ENCODE data around the gene SGCG.

SGCG gene

GRCh38 chr13:23319883-23320224, 139.1 kb downstream of the SGCG start:
- no peak for DNase-seq (ENCODE audit: extremely low spot score)
- TF ChIP-seq LEF1 (IDR thresholded peaks at IDR 0.05; ENCODE audit: borderline replicate concordance) (no peak), CTBP1 (IDR thresholded peaks at IDR 0.05; ENCODE audit: borderline replicate concordance) (no peak), NFRKB (IDR thresholded peaks at IDR 0.05) (no peak), TARDBP (IDR thresholded peaks at IDR 0.05) (no peak), ELF4 (IDR thresholded peaks at IDR 0.05) (no peak)
- ChIA-PET POLR2A (no interaction called here), CTCF (no interaction called here)

GRCh38 chr13:23320926-23321534, 140.3 kb downstream of the SGCG start:
- POLR2A ChIA-PET = interaction anchor here (0.5 kb wide), 1 partner anchor 1368 kb away, joined by 3 read pairs; no protein-coding TSS in a partner anchor
- no peak for DNase-seq (ENCODE audit: extremely low spot score)
- CTCF ChIA-PET = interaction anchor here (0.7 kb wide), 1 partner anchor 23 kb away, joined by 4 read pairs; no protein-coding TSS in a partner anchor
- TF ChIP-seq SUZ12 (IDR thresholded peaks at IDR 0.05) (no peak), FOXA1 (IDR thresholded peaks at IDR 0.05) (no peak), BHLHE40 (IDR thresholded peaks at IDR 0.05; ENCODE audit: borderline replicate concordance) (no peak), ELF4 (IDR thresholded peaks at IDR 0.05) (no peak), NFRKB (IDR thresholded peaks at IDR 0.05) (no peak), FOXM1 (IDR thresholded peaks at IDR 0.05; ENCODE audit: borderline replicate concordance) (no peak), FOXK2 (IDR thresholded peaks at IDR 0.05) (no peak), ZNF384 (IDR thresholded peaks at IDR 0.05) (no peak), L3MBTL2 (conservative IDR thresholded peaks at IDR 0.05) (no peak), CTBP1 (IDR thresholded peaks at IDR 0.05; ENCODE audit: borderline replicate concordance) (no peak), ARNT (IDR thresholded peaks at IDR 0.05) (no peak), LEF1 (IDR thresholded peaks at IDR 0.05; ENCODE audit: borderline replicate concordance) (no peak), SP1 (IDR thresholded peaks at IDR 0.05) (no peak), TARDBP (IDR thresholded peaks at IDR 0.05) (no peak), HDGF (IDR thresholded peaks at IDR 0.05; ENCODE audit: borderline replicate concordance) (no peak)
- TF ChIP-seq, protein P1, sequence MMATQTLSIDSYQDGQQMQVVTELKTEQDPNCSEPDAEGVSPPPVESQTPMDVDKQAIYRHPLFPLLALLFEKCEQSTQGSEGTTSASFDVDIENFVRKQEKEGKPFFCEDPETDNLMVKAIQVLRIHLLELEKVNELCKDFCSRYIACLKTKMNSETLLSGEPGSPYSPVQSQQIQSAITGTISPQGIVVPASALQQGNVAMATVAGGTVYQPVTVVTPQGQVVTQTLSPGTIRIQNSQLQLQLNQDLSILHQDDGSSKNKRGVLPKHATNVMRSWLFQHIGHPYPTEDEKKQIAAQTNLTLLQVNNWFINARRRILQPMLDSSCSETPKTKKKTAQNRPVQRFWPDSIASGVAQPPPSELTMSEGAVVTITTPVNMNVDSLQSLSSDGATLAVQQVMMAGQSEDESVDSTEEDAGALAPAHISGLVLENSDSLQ (IDR thresholded peaks at IDR 0.05) = no peak

GRCh38 chr13:23321535-23322241, 140.9 kb downstream of the SGCG start:
- TF ChIP-seq TARDBP (IDR thresholded peaks at IDR 0.05) = no peak
- no peak for TF ChIP-seq ELF4 (IDR thresholded peaks at IDR 0.05)
- no peak for TF ChIP-seq L3MBTL2 (conservative IDR thresholded peaks at IDR 0.05)
- no peak for TF ChIP-seq SP1 (IDR thresholded peaks at IDR 0.05)
- CTCF ChIA-PET = interaction anchor here (0.7 kb wide), 1 partner anchor 23 kb away, joined by 4 read pairs; no protein-coding TSS in a partner anchor
- no peak for DNase-seq (ENCODE audit: extremely low spot score)
- POLR2A ChIA-PET = interaction anchor here (0.5 kb wide), 1 partner anchor 1368 kb away, joined by 3 read pairs; no protein-coding TSS in a partner anchor

- no peak for TF ChIP-seq CTBP1 (IDR thresholded peaks at IDR 0.05; ENCODE audit: borderline replicate concordance)
- TF ChIP-seq NFRKB (IDR thresholded peaks at IDR 0.05) = no peak
- TF ChIP-seq LEF1 (IDR thresholded peaks at IDR 0.05; ENCODE audit: borderline replicate concordance) = no peak
- TF ChIP-seq FOXA1 (IDR thresholded peaks at IDR 0.05) = no peak
- no peak for TF ChIP-seq ARNT (IDR thresholded peaks at IDR 0.05)
- TF ChIP-seq L3MBTL2 (conservative IDR thresholded peaks at IDR 0.05) = no peak
- ChIA-PET CTCF (no interaction called here), POLR2A (no interaction called here)
- DNase-seq (ENCODE audit: extremely low spot score) = no peak
These were observed 141.9 kb downstream of the SGCG start for GRCh38 chr13:23322353-23323336.

GRCh38 chr13:23323946-23324709, 143.3 kb downstream of the SGCG start:
- no peak for DNase-seq (ENCODE audit: extremely low spot score)
- POLR2A ChIA-PET = no interaction called here
- CTCF ChIA-PET = no interaction called here
- TF ChIP-seq HDGF (IDR thresholded peaks at IDR 0.05; ENCODE audit: borderline replicate concordance) = no peak
- TF ChIP-seq ARNT (IDR thresholded peaks at IDR 0.05) = no peak
- no peak for TF ChIP-seq ZNF384 (IDR thresholded peaks at IDR 0.05)
- TF ChIP-seq LEF1 (IDR thresholded peaks at IDR 0.05; ENCODE audit: borderline replicate concordance) = no peak
- no peak for TF ChIP-seq ELF4 (IDR thresholded peaks at IDR 0.05)
- no peak for TF ChIP-seq CTBP1 (IDR thresholded peaks at IDR 0.05; ENCODE audit: borderline replicate concordance)
- no peak for TF ChIP-seq TARDBP (IDR thresholded peaks at IDR 0.05)
- no peak for TF ChIP-seq SP1 (IDR thresholded peaks at IDR 0.05)
- TF ChIP-seq NFRKB (IDR thresholded peaks at IDR 0.05) = no peak
- TF ChIP-seq FOXM1 (IDR thresholded peaks at IDR 0.05; ENCODE audit: borderline replicate concordance) = no peak
- no peak for TF ChIP-seq L3MBTL2 (conservative IDR thresholded peaks at IDR 0.05)

DNA sequence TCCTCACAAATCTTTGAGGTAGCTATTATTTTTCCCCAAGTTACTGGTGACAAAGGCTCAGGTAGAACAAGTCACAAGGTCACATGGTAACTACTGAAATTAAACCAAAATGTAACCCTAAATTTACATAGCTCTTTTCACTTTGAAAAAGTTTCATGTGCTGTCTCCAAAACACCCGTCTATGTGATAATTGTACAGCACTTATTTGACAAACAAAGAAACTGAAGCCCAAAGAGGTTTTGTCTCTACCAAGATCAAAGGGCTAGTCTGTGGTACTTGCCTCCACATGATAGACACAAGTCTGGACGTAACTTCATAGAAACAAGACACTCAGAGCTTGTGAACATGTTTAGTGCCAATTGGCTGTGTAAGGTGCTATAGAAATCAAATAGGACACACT, 144.4 kb downstream of the SGCG start:
- CTCF ChIA-PET = no interaction called here
- TF ChIP-seq ARNT (IDR thresholded peaks at IDR 0.05) (no peak), FOXA1 (IDR thresholded peaks at IDR 0.05) (no peak), FOXK2 (IDR thresholded peaks at IDR 0.05) (no peak), SP1 (IDR thresholded peaks at IDR 0.05) (no peak), CTBP1 (IDR thresholded peaks at IDR 0.05; ENCODE audit: borderline replicate concordance) (no peak), FOXM1 (IDR thresholded peaks at IDR 0.05; ENCODE audit: borderline replicate concordance) (no peak), HDGF (IDR thresholded peaks at IDR 0.05; ENCODE audit: borderline replicate concordance) (no peak), ZNF384 (IDR thresholded peaks at IDR 0.05) (no peak), TARDBP (IDR thresholded peaks at IDR 0.05) (no peak), SUZ12 (IDR thresholded peaks at IDR 0.05) (no peak), L3MBTL2 (conservative IDR thresholded peaks at IDR 0.05) (no peak), LEF1 (IDR thresholded peaks at IDR 0.05; ENCODE audit: borderline replicate concordance) (no peak)
- DNase-seq (ENCODE audit: extremely low spot score) = no peak
- POLR2A ChIA-PET = no interaction called here

Data from HEK293T (cell line).